ENCODE results near the gene ZNF331. TPM values are rescaled to one million over a fixed set of nuclear protein-coding genes. Genes with fewer than 3 reads are reported as not detected.

ZNF331 gene
- total and polyA plus RNA-seq, 2 of the 4 experiments (the other 2 are of a cell fraction): 6.6 to 11.1 TPM

DNA sequence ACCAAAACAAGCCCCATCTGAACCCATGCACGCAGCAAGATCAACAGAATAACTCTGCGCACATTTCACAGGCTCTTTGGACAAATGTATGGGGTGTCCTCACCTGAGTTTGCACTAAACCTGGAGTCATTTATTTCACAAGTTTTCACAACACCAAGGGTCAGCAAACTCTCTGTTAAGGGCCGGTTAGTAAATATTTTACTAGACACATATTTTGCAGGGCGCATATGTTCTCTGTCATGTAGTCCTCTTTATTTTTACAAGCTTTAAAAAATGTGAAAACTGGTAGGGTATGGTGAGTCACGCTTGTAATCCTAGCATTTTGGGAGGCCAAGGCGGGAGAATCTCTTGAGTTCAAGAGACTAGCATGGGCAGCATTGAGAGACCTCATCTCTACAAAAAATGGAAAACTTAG lies 48.3 kb downstream of the ZNF331 start:
- ATAC-seq (ENCODE audit: low read depth) (no peak), DNase-seq (no peak)
- no peak overlapping the region for H3K56ac ChIP-seq (ENCODE audit: extremely low read depth, insufficient read depth, low read length)
- no peak overlapping the region for H4K91ac ChIP-seq (ENCODE audit: insufficient read depth, low read depth, low read length)
- no peaks in the 10 kb centered on the region for H3K4me1 ChIP-seq (ENCODE audit: control insufficient read depth, insufficient read depth, low read length)
- no peaks in the 10 kb centered on the region for H3K27me3 ChIP-seq (ENCODE audit: control insufficient read depth, insufficient read depth, low read length)
- H3K14ac ChIP-seq (replicated peaks; ENCODE audit: low read depth, low read length): no peak overlapping the region
- no peak overlapping the region for H3K4ac ChIP-seq (ENCODE audit: low read depth, low read length)
- H2BK120ac ChIP-seq (ENCODE audit: low read depth, low read length): no peak overlapping the region
- no peak overlapping the region for H3K9ac ChIP-seq (ENCODE audit: low read depth, low read length)
- BruUV-seq (replicated peaks): no TSS peak
- no peak overlapping the region for H3K4me3 ChIP-seq (ENCODE audit: insufficient read depth, low read depth, low read length)
- intact Hi-C loops (cut with micrococcal nuclease) (no loop called here), dilution Hi-C loops (cut with HindIII; ENCODE audit: low sequenced_read_pairs, unreplicated experiment) (no loop called here), in situ Hi-C loops (cut with MboI; ENCODE audit: low sequenced_read_pairs) (no loop called here)
- WGBS, 2 experiments (ENCODE audit: extremely low coverage in 2 of 2, insufficient read length in 1 of 2): no CpG with 5 or more reads among the region's 6 CpGs
- H3K18ac ChIP-seq (ENCODE audit: low read depth, low read length): no peak overlapping the region
- no peaks in the 10 kb centered on the region for H4K20me1 ChIP-seq (ENCODE audit: insufficient read depth, low read length)
- H3K27ac ChIP-seq (ENCODE audit: insufficient read depth, low read length): no peak overlapping the region
- no peak overlapping the region for H2AK5ac ChIP-seq (ENCODE audit: low read depth, low read length)
- TF ChIP-seq RAD21 (IDR thresholded peaks at IDR 0.05; ENCODE audit: low read length): no peak
- TF ChIP-seq FOS (IDR thresholded peaks at IDR 0.05; ENCODE audit: low read depth, low read length): no peak
- no peak for TF ChIP-seq BHLHE40 (IDR thresholded peaks at IDR 0.05; ENCODE audit: low read depth, low read length)
- no peak for TF ChIP-seq RFX5 (IDR thresholded peaks at IDR 0.05; ENCODE audit: low read depth, low read length)
- no peak overlapping the region for H2BK15ac ChIP-seq (ENCODE audit: low read depth, low read length)
- H2AFZ ChIP-seq (replicated peaks; ENCODE audit: low read length, poor library complexity): no peak overlapping the region
- ChIA-PET CTCF (no interaction called here), POLR2A (ENCODE audit: unreplicated experiment) (no interaction called here)
- H4K5ac ChIP-seq (ENCODE audit: low read depth, low read length): no peak overlapping the region
- H3K4me2 ChIP-seq (ENCODE audit: low read depth, low read length): no peak overlapping the region
- no peak overlapping the region for H2BK20ac ChIP-seq (ENCODE audit: low read depth, low read length)
- no peak overlapping the region for H2AK9ac ChIP-seq (replicated peaks; ENCODE audit: low read depth, low read length, poor library complexity)
- no peaks in the 10 kb centered on the region for H3K9me1 ChIP-seq (ENCODE audit: insufficient read depth, low read length)
- H2BK5ac ChIP-seq (ENCODE audit: low read depth, low read length, poor library complexity, severe bottlenecking): no peak overlapping the region
- H3K23ac ChIP-seq (ENCODE audit: low read depth, low read length): no peak overlapping the region
- peaks cover 17% of the 10 kb centered on the region for H3K9me3 ChIP-seq (ENCODE audit: control insufficient read depth, insufficient read depth, low read length)
- H3K36me3 ChIP-seq (ENCODE audit: control insufficient read depth, insufficient read depth, low read length): no peaks in the 10 kb centered on the region
- no peaks in the 10 kb centered on the region for H3K79me1 ChIP-seq (ENCODE audit: low read depth in 1 of 2, low read length in 2 of 2)
- H4K8ac ChIP-seq (ENCODE audit: low read depth in 2 of 2, low read length in 2 of 2): no peak overlapping the region

All from IMR-90 (cell line).